K562 (cell line): ENCODE results near the gene ARMC12. TPM values are rescaled to one million over a fixed set of nuclear protein-coding genes. Genes with fewer than 3 reads are reported as not detected.

ENCODE experiments used
- CC2D1A ChIP-seq: fragments of 450-650 bp; IDR thresholded peaks from 2 replicates; pipeline ENCODE4 v1.6.1; 2017; ENCODE audit warnings: mild to moderate bottlenecking
- CHD2 ChIP-seq: IDR thresholded peaks from 2 replicates; pipeline ENCODE4 v1.6.1; 2011; ENCODE audit warnings: low read depth, low read length
- HDAC2 ChIP-seq: fragments of 450-650 bp; IDR thresholded peaks from 2 replicates; pipeline ENCODE4 v1.6.1; 2016; ENCODE audit warnings: mild to moderate bottlenecking
- KDM5B ChIP-seq: fragments of 200-600 bp; sonication (generic); IDR thresholded peaks from 2 replicates; pipeline ENCODE4 v1.6.1; 2012; ENCODE audit warnings: low read depth, mild to moderate bottlenecking, moderate library complexity, low read length, control low read depth, inconsistent platforms; ENCODE audit not compliant: insufficient replicate concordance
- MAFK ChIP-seq: IDR thresholded peaks from 2 replicates; pipeline ENCODE4 v1.6.1; 2011; ENCODE audit warnings: low read length, improper control_type of control experiment
- PCBP2 ChIP-seq: fragments of 200-400 bp; formaldehyde crosslinking; IDR thresholded peaks from 2 replicates; pipeline ENCODE4 v1.6.1; 2018; ENCODE audit warnings: low read length, low read depth, mild to moderate bottlenecking, moderate library complexity; ENCODE audit not compliant: poor library complexity, severe bottlenecking
- RBFOX2 ChIP-seq: fragments of 200-400 bp; formaldehyde crosslinking; IDR thresholded peaks from 2 replicates; pipeline ENCODE4 v1.6.1; 2017; ENCODE audit warnings: low read depth, mild to moderate bottlenecking, low read length, moderate library complexity
- SIN3B ChIP-seq: fragments of 450-650 bp; IDR thresholded peaks from 2 replicates; pipeline ENCODE4 v1.6.1; 2017; ENCODE audit warnings: low read depth, mild to moderate bottlenecking, moderate library complexity
- SMAD1 ChIP-seq: fragments of 150-350 bp; IDR thresholded peaks from 2 replicates; pipeline ENCODE4 v1.6.1; 2014; ENCODE audit warnings: low read length, low read depth; ENCODE audit not compliant: partially characterized antibody
- SOX6 ChIP-seq: fragments of 450-650 bp; IDR thresholded peaks from 2 replicates; pipeline ENCODE4 v1.6.1; 2014; ENCODE audit warnings: mild to moderate bottlenecking
- SRSF7 ChIP-seq: fragments of 200-400 bp; formaldehyde crosslinking; optimal IDR thresholded peaks from 2 replicates; pipeline ENCODE3; 2017; ENCODE audit warnings: mild to moderate bottlenecking, low read depth, low read length
- TOE1 ChIP-seq, 2 experiments: fragments of 450-650 bp in 1 of 2; sonication (generic) in 1 of 2; formaldehyde crosslinking in 1 of 2; IDR thresholded peaks; 2 replicates each; pipeline versions ENCODE4 v1.7.1 to v1.8.0; 2016 to 2022; ENCODE audit warnings: borderline replicate concordance in 2 of 2, mild to moderate bottlenecking in 2 of 2, antibody characterized with exemption in 1 of 2, inconsistent platforms in 1 of 2, low read depth in 1 of 2, missing genetic modification reagents in 1 of 2, moderate library complexity in 1 of 2
- ZC3H4 ChIP-seq: sonication (generic); formaldehyde crosslinking; IDR thresholded peaks from 2 replicates; pipeline ENCODE4 v1.9.0; 2021; ENCODE audit warnings: missing genetic modification reagents, borderline replicate concordance
- ZKSCAN3 ChIP-seq: fragments of 250-450 bp; sonication (Bioruptor Pico); IDR thresholded peaks from 2 replicates; pipeline ENCODE4 v1.4.0; 2020
- polyA plus RNA-seq, 8 experiments: library from polyadenylated mRNA; depleted of rRNA in 4 of 8; stranded (reverse) in 5 of 8; unstranded in 3 of 8; fragments of >200 nt; fragmentation: Nextera tagmentation in 2 of 8; fragmentation: Illumina TruSeq in 1 of 8; extraction: Ambion mirVana in 2 of 8; extraction: Trizol in 1 of 8; gene quantifications; 2 replicates each; pipeline versions ENCODE4 v1.2.1 to v1.2.3, GENCODE V29; 2011 to 2014; ENCODE audit warnings: inconsistent platforms in 1 of 8, missing spikeins in 1 of 8
- total RNA-seq, 7 experiments: library from RNA; depleted of rRNA in 6 of 7; stranded (reverse); fragments of >200 nt in 6 of 7; fragmentation: Illumina TruSeq in 2 of 7; extraction: Trizol in 2 of 7; gene quantifications; 2 replicates each; pipeline versions ENCODE4 v1.2.1 to v1.2.3, GENCODE V29; 2011 to 2021; ENCODE audit warnings: low replicate concordance in 1 of 7
- TF ChIP-seq, protein P1 (sequence below): sonication (generic); formaldehyde crosslinking; IDR thresholded peaks from 2 replicates; pipeline ENCODE4 v1.8.0; 2023; ENCODE audit warnings: mild to moderate bottlenecking, missing genetic modification reagents
- TF ChIP-seq, protein P2 (sequence below): IDR thresholded peaks from 2 replicates; pipeline ENCODE4 v1.6.1; 2011; ENCODE audit warnings: borderline replicate concordance, low read depth, mild to moderate bottlenecking, moderate library complexity, low read length; ENCODE audit not compliant: insufficient read depth, poor library complexity, severe bottlenecking
- TF ChIP-seq, protein P3 (sequence below): sonication (generic); formaldehyde crosslinking; IDR thresholded peaks from 2 replicates; pipeline ENCODE4 v1.8.0; 2022; ENCODE audit warnings: missing genetic modification reagents, mild to moderate bottlenecking, moderate library complexity, borderline replicate concordance

ARMC12 gene
- total and polyA plus RNA-seq, 9 of the 15 experiments (the other 6 are each of a cell fraction or from before 2014, with no cell fraction given) = 0.09 to 0.58 (median 0.31) TPM; not detected in 3

DNA sequence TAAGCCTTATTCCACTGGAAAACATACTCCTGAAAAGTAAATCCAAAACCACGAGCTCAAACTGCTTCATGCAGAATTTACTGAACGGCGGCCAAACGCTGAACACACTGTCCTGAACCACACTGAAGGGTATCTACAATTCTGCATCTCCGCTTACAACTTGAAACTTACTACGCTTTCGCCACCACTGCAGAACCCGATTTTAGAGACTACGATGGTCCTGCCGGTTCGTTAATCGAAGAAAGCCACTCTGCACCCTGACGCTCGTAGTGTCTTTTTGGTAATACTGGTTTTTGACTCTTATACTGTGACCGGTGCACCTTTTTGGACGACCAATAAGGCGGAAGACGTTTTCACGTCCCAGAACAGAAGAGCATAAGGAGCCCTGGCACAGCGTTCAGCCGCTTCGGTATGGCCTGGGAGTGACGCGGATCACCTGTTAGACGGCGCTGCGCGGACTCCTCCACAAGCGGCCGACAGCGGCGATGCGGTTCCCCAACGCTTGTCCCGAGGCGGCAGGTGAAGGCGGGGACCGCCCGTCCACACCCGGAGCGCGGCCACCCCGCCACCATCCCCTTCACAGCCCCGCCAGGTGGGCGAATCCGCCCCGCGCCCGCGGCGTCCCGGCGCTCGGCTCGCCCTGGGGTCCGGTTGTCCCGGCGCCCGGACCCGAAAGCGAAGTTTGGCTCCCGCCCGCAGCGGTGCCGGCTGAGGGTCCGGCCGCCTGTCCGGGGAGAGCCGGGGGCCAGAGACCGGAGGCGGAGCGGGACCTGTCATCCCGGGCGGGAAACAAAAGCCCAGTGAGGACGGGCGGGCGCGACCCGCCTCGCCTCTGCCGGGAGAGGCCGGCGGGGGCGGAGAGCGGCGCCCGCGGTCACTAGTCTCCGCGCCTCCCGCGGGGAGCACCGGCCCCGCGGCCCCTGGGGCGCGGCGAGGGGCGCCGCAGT is 48.9 kb upstream of the ARMC12 start (continued):
- TF ChIP-seq, protein P1, sequence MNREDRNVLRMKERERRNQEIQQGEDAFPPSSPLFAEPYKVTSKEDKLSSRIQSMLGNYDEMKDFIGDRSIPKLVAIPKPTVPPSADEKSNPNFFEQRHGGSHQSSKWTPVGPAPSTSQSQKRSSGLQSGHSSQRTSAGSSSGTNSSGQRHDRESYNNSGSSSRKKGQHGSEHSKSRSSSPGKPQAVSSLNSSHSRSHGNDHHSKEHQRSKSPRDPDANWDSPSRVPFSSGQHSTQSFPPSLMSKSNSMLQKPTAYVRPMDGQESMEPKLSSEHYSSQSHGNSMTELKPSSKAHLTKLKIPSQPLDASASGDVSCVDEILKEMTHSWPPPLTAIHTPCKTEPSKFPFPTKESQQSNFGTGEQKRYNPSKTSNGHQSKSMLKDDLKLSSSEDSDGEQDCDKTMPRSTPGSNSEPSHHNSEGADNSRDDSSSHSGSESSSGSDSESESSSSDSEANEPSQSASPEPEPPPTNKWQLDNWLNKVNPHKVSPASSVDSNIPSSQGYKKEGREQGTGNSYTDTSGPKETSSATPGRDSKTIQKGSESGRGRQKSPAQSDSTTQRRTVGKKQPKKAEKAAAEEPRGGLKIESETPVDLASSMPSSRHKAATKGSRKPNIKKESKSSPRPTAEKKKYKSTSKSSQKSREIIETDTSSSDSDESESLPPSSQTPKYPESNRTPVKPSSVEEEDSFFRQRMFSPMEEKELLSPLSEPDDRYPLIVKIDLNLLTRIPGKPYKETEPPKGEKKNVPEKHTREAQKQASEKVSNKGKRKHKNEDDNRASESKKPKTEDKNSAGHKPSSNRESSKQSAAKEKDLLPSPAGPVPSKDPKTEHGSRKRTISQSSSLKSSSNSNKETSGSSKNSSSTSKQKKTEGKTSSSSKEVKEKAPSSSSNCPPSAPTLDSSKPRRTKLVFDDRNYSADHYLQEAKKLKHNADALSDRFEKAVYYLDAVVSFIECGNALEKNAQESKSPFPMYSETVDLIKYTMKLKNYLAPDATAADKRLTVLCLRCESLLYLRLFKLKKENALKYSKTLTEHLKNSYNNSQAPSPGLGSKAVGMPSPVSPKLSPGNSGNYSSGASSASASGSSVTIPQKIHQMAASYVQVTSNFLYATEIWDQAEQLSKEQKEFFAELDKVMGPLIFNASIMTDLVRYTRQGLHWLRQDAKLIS (CRISPR knock-in tag) = peak; percentile 20; the same call in 1 of the 2 replicates
- TF ChIP-seq SRSF7 (no peak), PCBP2 (peak; percentile 1), CHD2 (no peak), RBFOX2 (no peak), SIN3B (peak; percentile 21; the same call in 1 of the 2 replicates), ZKSCAN3 (CRISPR knock-in tag) (no peak), TOE1 (IDR thresholded peaks at IDR 0.05; ENCODE audit: borderline replicate concordance) (0 out of 2 replicates have a peak, but pooled peaks have one; percentile 50), TOE1 (CRISPR knock-in tag; IDR thresholded peaks at IDR 0.05; ENCODE audit: borderline replicate concordance, low read depth) (no peak), ZC3H4 (CRISPR knock-in tag) (peak; percentile 72; the same call in 1 of the 2 replicates), CC2D1A (peak; percentile 46; the same call in 1 of the 2 replicates), SMAD1 (no peak), SOX6 (peak; percentile 47; the same call in 1 of the 2 replicates), KDM5B (peak; percentile 34), MAFK (no peak), HDAC2 (peak; percentile 58; the same call in 1 of the 2 replicates)
- TF ChIP-seq, protein P2, sequence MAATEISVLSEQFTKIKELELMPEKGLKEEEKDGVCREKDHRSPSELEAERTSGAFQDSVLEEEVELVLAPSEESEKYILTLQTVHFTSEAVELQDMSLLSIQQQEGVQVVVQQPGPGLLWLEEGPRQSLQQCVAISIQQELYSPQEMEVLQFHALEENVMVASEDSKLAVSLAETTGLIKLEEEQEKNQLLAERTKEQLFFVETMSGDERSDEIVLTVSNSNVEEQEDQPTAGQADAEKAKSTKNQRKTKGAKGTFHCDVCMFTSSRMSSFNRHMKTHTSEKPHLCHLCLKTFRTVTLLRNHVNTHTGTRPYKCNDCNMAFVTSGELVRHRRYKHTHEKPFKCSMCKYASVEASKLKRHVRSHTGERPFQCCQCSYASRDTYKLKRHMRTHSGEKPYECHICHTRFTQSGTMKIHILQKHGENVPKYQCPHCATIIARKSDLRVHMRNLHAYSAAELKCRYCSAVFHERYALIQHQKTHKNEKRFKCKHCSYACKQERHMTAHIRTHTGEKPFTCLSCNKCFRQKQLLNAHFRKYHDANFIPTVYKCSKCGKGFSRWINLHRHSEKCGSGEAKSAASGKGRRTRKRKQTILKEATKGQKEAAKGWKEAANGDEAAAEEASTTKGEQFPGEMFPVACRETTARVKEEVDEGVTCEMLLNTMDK = peak; percentile 24
- TF ChIP-seq, protein P3, sequence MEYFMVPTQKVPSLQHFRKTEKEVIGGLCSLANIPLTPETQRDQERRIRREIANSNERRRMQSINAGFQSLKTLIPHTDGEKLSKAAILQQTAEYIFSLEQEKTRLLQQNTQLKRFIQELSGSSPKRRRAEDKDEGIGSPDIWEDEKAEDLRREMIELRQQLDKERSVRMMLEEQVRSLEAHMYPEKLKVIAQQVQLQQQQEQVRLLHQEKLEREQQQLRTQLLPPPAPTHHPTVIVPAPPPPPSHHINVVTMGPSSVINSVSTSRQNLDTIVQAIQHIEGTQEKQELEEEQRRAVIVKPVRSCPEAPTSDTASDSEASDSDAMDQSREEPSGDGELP = peak; percentile 82
